ENCODE results near the gene PPTC7.

DNA sequence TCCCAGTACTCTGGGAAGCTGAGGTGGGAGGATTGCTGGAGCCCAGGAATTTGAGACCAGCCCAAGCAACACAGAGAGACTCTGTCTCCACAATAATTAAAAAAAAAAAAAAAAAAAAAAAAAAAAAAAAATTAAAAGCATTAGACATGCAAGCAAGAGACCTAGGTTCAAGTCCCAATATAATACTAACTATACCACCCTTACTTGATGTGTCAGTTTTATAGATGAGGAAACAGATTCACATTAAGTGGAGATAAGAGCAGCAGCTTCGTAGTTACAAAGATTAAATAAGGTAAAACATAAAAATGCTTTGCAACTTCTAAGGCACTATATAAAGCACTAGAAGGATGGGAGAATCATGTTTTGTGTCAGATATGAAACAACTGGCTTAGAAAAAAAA lies 9.1 kb downstream of the PPTC7 start:
- TF ChIP-seq, protein P1, sequence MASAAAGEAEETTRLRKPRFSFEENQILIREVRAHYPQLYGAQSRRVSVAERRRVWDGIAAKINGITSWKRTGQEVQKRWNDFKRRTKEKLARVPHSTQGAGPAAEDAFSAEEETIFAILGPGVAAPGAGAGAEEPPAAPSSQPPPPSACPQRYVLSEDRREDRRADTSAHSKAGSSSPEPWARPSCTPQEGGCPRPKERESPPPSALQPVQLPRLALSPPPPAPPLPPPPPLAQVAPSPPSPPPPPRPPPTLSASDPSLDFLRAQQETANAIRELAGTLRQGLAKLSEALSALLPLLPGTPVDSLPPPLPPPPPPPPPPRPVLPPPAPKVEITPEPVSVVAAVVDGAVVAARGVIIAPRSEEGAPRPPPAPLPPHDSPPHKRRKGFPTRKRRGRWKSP (CRISPR knock-in tag; IDR thresholded peaks at IDR 0.05) = no peak
- TF ChIP-seq TAF1 (CRISPR knock-in tag; IDR thresholded peaks at IDR 0.05) (no peak), ZNF274 (CRISPR knock-in tag; IDR thresholded peaks at IDR 0.05) (no peak), ZNF264 (CRISPR knock-in tag; IDR thresholded peaks at IDR 0.05) (no peak), PLRG1 (conservative IDR thresholded peaks at IDR 0.05) (no peak), POLR2A (IDR thresholded peaks at IDR 0.05; ENCODE audit: insufficient read depth in 1 of 2, low read depth in 2 of 2, low read length in 2 of 2) (no peak), HNRNPL (IDR thresholded peaks at IDR 0.05; ENCODE audit: low read depth, low read length) (no peak)
- TF ChIP-seq, protein P2, sequence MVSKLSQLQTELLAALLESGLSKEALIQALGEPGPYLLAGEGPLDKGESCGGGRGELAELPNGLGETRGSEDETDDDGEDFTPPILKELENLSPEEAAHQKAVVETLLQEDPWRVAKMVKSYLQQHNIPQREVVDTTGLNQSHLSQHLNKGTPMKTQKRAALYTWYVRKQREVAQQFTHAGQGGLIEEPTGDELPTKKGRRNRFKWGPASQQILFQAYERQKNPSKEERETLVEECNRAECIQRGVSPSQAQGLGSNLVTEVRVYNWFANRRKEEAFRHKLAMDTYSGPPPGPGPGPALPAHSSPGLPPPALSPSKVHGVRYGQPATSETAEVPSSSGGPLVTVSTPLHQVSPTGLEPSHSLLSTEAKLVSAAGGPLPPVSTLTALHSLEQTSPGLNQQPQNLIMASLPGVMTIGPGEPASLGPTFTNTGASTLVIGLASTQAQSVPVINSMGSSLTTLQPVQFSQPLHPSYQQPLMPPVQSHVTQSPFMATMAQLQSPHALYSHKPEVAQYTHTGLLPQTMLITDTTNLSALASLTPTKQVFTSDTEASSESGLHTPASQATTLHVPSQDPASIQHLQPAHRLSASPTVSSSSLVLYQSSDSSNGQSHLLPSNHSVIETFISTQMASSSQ (IDR thresholded peaks at IDR 0.05; ENCODE audit: low read depth) = no peak
- TF ChIP-seq, protein P2 (CRISPR knock-in tag; IDR thresholded peaks at IDR 0.05; ENCODE audit: borderline replicate concordance) = no peak
- TF ChIP-seq, protein P3, sequence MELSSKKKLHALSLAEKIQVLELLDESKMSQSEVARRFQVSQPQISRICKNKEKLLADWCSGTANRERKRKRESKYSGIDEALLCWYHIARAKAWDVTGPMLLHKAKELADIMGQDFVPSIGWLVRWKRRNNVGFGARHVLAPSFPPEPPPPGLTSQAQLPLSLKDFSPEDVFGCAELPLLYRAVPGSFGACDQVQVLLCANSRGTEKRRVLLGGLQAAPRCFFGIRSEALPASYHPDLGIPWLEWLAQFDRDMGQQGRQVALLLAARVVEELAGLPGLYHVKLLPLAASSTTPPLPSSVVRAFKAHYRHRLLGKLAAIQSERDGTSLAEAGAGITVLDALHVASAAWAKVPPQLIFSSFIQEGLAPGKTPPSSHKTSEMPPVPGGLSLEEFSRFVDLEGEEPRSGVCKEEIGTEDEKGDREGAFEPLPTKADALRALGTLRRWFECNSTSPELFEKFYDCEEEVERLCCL (CRISPR knock-in tag; IDR thresholded peaks at IDR 0.05; ENCODE audit: borderline replicate concordance) = no peak
- TF ChIP-seq, protein P4, sequence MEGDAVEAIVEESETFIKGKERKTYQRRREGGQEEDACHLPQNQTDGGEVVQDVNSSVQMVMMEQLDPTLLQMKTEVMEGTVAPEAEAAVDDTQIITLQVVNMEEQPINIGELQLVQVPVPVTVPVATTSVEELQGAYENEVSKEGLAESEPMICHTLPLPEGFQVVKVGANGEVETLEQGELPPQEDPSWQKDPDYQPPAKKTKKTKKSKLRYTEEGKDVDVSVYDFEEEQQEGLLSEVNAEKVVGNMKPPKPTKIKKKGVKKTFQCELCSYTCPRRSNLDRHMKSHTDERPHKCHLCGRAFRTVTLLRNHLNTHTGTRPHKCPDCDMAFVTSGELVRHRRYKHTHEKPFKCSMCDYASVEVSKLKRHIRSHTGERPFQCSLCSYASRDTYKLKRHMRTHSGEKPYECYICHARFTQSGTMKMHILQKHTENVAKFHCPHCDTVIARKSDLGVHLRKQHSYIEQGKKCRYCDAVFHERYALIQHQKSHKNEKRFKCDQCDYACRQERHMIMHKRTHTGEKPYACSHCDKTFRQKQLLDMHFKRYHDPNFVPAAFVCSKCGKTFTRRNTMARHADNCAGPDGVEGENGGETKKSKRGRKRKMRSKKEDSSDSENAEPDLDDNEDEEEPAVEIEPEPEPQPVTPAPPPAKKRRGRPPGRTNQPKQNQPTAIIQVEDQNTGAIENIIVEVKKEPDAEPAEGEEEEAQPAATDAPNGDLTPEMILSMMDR (CRISPR knock-in tag; IDR thresholded peaks at IDR 0.05) = no peak
- TF ChIP-seq, protein P5, sequence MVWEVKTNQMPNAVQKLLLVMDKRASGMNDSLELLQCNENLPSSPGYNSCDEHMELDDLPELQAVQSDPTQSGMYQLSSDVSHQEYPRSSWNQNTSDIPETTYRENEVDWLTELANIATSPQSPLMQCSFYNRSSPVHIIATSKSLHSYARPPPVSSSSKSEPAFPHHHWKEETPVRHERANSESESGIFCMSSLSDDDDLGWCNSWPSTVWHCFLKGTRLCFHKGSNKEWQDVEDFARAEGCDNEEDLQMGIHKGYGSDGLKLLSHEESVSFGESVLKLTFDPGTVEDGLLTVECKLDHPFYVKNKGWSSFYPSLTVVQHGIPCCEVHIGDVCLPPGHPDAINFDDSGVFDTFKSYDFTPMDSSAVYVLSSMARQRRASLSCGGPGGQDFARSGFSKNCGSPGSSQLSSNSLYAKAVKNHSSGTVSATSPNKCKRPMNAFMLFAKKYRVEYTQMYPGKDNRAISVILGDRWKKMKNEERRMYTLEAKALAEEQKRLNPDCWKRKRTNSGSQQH (CRISPR knock-in tag; IDR thresholded peaks at IDR 0.05; ENCODE audit: low read depth) = no peak
- TF ChIP-seq, protein P6, sequence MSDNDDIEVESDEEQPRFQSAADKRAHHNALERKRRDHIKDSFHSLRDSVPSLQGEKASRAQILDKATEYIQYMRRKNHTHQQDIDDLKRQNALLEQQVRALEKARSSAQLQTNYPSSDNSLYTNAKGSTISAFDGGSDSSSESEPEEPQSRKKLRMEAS (IDR thresholded peaks at IDR 0.05) = no peak
- TF ChIP-seq, protein P7, sequence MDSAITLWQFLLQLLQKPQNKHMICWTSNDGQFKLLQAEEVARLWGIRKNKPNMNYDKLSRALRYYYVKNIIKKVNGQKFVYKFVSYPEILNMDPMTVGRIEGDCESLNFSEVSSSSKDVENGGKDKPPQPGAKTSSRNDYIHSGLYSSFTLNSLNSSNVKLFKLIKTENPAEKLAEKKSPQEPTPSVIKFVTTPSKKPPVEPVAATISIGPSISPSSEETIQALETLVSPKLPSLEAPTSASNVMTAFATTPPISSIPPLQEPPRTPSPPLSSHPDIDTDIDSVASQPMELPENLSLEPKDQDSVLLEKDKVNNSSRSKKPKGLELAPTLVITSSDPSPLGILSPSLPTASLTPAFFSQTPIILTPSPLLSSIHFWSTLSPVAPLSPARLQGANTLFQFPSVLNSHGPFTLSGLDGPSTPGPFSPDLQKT (CRISPR knock-in tag; IDR thresholded peaks at IDR 0.05; ENCODE audit: borderline replicate concordance) = no peak
- TF ChIP-seq, protein P8, sequence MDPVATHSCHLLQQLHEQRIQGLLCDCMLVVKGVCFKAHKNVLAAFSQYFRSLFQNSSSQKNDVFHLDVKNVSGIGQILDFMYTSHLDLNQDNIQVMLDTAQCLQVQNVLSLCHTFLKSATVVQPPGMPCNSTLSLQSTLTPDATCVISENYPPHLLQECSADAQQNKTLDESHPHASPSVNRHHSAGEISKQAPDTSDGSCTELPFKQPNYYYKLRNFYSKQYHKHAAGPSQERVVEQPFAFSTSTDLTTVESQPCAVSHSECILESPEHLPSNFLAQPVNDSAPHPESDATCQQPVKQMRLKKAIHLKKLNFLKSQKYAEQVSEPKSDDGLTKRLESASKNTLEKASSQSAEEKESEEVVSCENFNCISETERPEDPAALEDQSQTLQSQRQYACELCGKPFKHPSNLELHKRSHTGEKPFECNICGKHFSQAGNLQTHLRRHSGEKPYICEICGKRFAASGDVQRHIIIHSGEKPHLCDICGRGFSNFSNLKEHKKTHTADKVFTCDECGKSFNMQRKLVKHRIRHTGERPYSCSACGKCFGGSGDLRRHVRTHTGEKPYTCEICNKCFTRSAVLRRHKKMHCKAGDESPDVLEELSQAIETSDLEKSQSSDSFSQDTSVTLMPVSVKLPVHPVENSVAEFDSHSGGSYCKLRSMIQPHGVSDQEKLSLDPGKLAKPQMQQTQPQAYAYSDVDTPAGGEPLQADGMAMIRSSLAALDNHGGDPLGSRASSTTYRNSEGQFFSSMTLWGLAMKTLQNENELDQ (CRISPR knock-in tag; IDR thresholded peaks at IDR 0.05; ENCODE audit: borderline replicate concordance) = no peak
